Left lobe of liver (tissue), 2 donors: Measurements from ENCODE around the gene ANKRD27. TPM values are rescaled to one million over a fixed set of nuclear protein-coding genes. Genes with fewer than 3 reads are reported as not detected.

ENCODE experiments used
- ATAC-seq: fragments of 200-7000 bp; cut with Tn5 transposase; one replicate; pipeline ENCODE4 v1.9.1; 2020; ENCODE audit warnings: mild to moderate bottlenecking, moderate library complexity
- DNase-seq: peaks from one replicate; pipeline ENCODE4 v3.0.0-alpha.2; 2020; ENCODE audit warnings: low spot score
- total RNA-seq: library from RNA; stranded (reverse); gene quantifications from one replicate; pipeline ENCODE4 v1.2.1, GENCODE V29; 2021
- donor health status: DM: no; HTN: no; CAD: no; lungs with moderate emphysema.
- donor health status: DM: no; HTN: yes; CAD: no.

Gene ANKRD27
- total RNA-seq, 1 donor from 2014 or later, result 8.4 TPM

DNA sequence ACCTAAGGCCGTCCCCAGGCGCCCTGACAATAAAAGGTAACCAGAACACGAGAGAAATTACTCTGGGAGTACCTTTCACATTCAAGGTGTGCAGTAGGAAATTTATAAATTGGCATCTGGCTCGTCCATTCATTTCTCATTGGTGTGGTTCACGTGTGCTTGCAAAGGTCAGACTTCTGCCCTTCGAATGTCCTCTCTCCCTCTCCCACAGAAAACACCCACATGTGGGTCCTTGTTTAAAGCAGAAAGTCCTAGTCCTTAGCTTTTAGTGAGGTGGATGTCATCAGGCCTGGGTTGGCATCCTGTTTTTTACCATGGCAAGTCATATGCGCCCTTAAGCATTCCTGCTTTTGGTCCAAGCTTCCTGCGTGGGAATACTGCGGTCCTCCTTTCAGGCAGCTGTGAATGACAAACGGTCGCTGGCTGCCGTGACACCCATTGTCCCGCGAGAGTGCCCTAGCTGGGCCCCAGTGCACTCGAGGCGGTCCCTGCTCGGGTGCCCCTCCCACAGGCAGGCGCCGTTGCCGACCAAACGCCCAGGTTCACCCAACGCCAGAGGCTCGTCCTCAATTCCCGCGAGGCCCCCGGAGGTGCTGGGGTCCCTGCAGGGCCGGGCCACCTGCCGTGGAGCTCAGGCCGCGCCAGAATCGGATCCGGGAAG is 16.4 kb upstream of the ANKRD27 start, which contains the start of gene NUDT19:
Gene NUDT19 (plus strand): TSS at position 531 of the 661 bp plus-strand sequence. CDS start 140 bp downstream, outside the sequence.
- peak; percentile 97 for ATAC-seq
- peak; percentile 90 for DNase-seq

DNA sequence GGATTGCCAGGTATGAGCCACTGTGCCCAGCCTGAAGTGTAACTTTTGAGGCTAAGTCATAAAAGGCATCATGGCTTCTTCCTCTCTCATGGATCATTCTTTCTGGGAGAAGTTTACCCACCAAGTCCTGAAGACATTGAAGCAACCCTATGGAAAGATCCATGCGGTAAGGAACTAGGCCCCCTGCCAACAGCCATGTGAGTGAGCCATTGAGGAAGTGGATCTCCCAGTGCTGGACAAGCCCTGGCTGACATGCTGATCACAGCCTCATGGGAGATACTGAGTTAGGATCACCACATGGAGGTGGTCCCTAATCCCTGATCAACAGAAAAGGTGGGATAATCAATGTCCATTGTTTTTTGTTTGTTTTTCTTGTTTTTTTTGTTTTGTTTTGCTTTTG is 13.3 kb upstream of the ANKRD27 start:
- DNase-seq, result no peak
- no peak for ATAC-seq

DNA sequence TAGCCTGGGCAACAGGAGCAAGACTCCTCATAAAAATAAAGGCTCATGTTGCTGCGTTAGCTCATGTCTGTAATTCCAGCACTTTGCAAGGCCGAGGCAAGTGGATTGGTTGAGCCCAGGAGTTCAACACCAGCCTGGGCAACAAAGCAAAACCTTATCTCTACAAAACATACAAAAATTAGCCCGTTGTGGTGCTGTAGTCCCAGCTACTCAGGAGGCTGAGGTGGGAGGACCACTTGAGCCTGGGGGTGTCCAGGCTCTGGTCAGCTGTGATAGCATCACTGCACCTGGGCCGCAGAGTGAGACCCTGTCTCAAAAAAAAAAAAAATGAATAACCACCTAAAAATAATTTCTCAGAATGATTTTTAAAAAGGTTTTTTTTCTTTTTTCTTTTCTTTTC is 12.7 kb upstream of the ANKRD27 start:
- no peak for DNase-seq
- ATAC-seq, result no peak

DNA sequence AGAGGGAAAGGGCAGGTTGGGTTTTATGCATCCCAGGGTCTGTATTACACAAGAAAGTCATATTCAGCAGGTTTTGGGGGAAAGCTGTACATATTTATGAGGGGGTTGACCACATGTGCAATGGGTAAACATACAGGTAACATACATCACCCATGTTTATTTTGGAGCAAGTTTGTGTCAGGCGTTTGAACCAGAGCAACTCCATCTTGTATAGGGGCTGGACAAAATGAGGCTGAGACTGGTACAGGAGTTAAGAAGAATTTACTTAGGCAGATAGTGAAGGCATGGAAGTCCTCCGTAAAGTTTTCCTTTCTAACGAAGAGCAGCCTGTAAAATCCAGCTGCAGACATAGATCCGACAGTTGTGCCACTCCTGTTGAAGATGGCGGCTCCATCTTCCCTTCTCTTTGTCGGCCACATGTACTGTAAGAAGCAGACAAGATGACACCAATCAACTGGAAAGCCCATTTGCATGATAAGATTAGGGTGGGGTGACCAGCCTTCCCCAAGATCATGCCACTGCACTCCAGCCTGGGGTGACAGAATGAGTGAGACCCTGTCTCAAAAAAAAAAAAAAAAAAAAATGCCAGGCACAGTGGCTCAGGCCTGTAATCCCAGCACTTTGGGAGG is 12.0 kb upstream of the ANKRD27 start:
- ATAC-seq, result no peak
- no peak for DNase-seq

DNA sequence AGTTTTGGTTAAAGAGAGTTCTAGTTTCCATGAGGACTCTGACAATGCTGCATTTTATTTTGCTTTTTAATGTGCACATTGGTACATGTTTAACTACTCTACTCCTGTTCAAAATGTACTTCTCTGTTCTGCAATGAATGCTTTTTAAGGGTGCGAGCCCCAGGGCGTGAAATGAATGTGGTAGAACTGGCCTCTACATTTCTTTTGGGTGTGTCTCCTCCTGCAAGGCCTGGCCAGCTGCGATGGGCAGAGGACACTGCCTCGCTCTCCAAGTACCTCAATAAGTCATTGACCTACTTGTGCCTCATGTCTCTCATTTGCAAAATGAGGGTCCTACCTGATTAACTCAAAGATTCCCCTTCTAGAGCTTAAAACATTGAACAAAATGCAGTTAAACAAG is 7.3 kb upstream of the ANKRD27 start:
- DNase-seq (no peak), ATAC-seq (no peak)

DNA sequence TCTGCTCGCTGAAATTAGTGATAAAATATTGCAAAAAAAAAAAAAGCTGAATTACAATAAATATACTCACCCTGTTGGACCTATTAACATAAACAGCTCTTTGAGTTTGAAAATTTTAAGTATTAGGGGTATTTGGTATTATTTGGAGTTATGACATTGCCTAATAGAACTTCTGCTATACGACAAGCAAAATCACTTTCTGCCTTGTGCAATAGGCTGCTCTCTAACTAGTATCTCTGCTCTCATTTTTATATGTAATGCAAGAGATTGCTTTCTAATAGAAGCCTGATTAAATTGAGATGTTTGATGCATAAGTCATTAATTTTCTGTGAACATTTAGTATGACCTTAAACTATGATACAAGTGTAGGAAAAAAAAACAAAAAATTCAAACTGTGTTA is 6.0 kb upstream of the ANKRD27 start:
- ATAC-seq (no peak), DNase-seq (no peak)

DNA sequence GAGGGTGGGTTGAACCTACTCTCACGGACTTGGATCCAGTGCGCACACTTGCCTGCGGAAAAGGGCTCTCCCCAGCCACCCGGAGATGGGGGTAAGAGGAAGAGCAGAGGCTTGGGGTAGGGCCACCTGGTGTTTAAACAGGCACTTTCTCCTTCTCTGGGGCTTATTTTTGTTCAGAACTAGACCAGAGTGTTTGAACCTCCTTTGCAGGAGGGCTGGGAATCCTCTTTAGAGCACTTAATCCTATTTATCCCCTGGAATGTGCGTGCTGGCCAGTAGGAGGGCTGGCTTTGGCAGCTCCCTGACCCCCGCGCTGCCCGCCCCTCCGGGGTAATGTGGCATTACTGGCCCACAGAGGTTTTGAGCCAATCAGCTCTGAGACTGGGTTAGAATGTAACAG is 2.7 kb upstream of the ANKRD27 start:
- no peak for ATAC-seq

DNA sequence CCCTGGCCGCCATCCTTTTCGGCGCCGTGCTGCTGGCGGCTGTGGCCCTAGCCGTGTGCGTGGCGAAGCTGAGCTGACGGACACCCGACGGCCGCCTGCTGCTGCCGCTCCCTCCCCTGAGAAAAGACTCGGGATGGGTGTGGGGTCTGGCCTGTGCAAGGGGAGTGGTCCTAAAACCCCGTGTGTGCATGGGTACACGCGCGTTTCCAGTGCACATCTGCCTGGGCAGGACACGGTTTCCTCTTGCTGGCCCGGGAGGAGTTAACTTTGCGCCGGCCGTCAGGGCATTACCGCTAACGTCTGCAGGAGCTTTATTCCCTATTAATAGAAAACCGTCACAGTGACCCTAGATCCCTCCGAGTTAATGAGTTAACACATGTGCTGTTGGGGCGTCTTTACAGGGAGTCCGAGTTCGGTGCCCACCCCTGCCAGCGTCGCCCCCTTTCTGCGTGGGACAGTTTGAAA is 1.9 kb upstream of the ANKRD27 start:
- no peak for DNase-seq
- no peak for ATAC-seq

More for the DNA sequence above, 2.7 kb upstream of the ANKRD27 start:
- DNase-seq, result no peak

DNA sequence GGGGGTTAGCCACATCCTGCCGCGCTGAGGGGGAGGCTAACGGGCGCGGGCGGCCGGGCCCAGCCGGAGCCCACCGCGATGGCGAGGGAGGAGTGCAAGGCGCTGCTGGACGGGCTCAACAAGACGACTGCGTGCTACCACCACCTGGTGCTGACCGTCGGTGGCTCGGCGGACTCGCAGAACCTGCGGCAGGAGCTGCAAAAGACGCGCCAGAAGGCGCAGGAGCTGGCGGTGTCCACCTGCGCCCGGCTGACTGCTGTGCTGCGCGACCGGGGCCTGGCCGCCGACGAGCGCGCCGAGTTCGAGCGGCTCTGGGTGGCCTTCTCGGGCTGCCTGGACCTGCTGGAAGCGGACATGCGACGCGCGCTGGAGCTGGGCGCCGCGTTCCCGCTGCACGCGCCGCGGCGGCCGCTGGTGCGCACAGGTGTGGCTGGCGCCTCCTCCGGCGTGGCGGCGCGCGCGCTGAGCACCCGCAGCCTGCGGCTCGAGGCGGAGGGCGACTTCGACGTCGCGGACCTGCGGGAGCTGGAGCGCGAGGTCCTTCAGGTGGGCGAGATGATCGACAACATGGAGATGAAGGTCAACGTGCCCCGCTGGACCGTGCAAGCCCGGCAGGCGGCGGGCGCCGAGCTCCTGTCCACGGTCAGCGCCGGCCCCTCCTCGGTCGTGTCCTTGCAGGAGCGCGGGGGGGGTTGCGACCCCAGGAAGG is 1.4 kb upstream of the ANKRD27 start:
- ATAC-seq, result no peak
- DNase-seq, result no peak

DNA sequence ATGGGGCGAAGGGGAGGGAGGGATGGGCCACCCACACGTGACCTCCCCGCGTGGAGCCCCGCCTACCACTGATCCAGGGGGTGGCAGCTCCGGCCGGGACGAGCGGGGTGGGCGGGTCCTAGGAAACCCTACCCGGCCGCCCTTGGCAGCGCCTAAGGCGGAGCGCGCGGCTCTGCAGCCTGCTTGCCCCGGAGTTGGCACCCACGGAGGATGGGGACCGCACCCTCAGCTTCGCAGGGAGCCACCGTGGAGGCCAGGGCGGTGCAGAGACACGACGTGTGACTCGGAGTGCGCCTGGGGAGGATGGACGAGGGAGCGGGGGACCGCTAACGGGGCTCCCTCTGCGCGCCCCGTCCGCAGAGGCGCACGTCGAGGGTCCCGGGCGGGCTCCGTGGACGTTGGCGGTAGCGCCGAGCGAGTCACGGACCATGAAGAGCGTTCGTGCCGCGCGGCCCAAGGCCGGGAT is 773 bp upstream of the ANKRD27 start, which contains the start of gene RGS9BP:
Gene RGS9BP (plus strand): TSS at position 129 of the 466 bp plus-strand sequence. CDS start 416 bp downstream, outside the sequence.
- peak; percentile 75 for DNase-seq
- ATAC-seq, result peak; percentile 56

DNA sequence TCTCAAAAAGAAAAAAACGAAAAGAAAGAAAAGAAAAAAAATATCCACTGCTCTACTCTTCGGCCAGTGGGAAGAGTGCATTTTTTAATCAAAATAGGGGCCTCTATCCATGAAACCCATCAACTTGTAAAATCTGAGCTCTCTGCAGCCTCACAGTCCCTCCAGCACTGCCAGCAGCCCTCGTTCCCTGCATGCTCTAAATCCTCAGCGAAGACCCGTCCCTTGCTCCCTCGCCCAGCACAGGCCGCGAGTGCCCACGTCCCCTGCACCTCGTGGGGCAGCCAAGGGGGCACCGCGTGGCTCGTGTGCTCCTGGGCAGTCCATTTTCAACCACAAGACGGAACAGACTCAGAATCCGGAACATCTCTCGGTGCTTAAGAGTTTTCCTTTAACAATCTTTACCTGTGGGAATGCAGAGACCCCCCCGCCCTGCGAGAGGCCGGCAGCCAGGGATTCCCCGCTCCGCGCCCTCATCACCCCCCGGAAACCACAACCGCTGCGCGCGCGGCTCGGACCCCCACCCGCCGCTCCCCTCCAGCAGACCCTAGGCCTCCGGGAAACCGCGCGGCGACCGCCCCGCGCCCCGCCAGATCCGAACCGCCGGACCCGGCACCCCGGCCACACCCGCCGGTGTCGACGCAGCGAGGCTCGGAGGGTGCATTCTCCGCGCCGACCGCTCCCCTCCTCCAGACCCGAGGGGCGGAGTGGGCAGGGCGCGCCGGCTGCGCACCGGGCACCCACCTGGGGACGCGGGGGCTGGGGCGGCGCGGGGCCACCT is 638 bp downstream of the ANKRD27 start:
- no peak for ATAC-seq
- no peak for DNase-seq

DNA sequence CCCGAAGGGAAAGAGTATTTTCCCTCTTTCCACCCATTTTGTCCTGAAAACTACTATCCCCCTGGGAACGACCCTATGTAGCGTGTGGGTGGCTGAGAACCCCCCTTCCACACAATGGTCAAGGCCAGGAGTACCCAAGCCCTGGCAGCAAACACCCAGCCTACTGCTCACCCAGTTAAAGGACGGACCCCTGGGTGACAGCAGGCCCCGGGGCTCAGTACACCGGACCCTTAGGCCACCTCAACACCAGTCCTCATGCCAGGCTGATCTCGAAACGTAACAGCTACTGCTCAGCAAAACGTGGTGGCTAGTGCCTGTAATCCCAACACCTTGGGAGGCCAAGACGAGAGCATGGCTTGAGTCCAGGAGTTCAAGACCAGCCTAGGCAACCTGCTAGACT is 1.4 kb downstream of the ANKRD27 start:
- ATAC-seq, result no peak
- DNase-seq, result no peak

DNA sequence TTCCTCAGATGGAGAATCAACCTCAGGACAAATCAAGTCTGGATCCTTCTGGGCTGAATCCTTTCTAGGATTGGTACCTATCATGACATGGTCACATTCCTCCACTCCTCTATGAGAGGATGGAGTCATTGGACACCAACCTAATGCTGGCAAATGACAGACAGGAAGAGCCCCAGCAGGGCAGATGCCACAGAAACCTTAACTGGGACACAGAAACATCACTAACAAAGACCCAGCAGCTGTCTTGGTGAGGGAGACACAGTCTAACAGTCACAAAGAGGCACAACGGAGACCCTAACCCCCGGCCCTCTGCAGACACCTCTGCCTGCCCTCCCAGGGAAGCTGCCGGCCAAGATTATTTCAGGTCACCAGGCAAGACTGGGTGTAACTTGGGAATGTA is 2.1 kb downstream of the ANKRD27 start:
- no peak for ATAC-seq

DNA sequence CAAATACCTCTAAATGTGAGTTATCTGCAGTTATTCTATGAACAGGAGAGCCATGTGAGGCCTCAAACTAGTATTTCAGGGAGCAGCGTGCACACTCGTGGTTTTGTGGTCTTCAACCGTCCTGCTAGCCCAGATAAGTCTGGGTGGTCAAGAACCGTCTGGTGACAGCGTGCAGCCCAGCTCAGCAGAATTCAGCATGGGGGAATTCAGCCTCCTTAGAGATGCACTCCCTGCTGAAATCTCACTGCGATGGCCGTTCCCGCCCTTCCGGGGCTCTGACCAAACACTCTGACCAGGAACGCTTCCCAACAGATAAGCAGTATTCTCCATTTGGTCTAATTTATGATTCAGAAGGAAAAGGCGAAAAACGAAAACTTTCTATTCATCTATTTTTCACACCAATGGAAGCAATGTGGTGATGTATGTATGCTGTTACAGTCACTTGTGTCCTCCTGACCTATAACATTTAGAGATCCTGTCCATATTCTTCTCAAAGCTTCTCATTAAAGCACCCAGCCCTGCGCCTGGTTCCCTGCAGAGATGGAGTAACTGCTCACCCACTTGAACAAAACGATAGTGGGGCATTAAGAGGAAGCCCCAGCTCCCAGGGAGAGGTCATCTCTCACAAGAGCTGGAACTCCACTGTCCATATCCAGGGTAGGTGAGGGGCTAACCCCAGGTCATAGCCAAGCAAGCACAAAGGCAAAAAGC is 2.9 kb downstream of the ANKRD27 start:
- DNase-seq (no peak), ATAC-seq (no peak)

More for the DNA sequence above, 2.1 kb downstream of the ANKRD27 start:
- no peak for DNase-seq

DNA sequence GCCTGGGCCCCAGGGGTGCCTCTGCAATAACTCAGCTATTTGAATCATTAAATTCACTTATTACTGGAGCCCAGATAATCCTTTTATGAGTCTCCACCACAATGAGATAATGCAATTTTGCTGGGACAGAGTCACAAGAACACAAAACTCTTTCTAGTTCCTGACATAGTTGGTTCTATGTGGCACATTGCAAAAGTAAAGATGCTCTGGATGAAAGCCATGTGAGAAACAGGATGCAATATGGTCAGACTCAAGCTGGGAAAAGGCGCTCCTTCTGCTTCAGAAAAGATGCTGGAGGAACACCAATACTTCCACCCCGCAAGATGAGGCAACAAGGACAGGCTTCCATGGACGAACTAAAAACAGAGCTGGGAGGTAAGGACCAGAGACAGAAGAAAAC is 5.7 kb downstream of the ANKRD27 start:
- DNase-seq, result no peak
- ATAC-seq, result no peak

DNA sequence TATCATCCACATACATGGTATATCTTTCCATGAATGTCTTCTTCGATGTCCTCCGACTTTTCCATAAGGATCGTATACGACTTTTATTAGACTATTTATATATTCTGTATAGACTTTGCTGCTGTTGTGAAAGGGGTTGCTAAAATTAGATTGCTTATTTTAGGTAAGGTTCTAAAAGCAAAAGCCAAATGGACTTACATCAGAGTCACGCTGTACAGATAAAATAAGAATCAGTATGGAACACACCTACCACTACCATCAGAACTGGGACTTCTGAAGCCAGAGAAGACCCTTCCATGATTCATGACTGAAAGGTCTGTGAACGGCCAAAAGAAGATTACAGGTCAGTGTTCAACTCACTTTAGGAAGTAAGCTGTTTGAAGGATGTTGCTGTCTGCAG is 8.9 kb downstream of the ANKRD27 start:
- no peak for ATAC-seq
- DNase-seq, result no peak

DNA sequence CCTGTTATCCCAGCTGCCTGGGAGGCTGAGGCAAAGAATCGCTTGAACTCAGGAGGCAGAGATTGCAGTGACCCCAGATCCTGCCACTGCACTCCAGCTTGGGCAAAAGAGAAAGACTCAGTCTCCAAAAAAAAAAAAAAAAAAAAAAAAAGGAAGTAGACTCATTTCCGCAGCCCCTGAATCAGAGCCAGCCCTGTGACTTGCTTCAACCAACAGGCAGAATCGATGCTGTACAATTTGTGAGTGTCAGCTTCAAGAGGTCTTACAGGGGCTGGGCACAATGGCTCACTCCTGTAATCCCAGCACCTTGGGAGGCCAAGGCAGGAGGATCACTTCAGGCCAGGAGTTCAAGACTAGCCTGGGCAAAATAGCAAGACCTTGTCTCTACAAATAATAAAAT is 12.8 kb downstream of the ANKRD27 start:
- ATAC-seq, result no peak
- DNase-seq, result no peak

DNA sequence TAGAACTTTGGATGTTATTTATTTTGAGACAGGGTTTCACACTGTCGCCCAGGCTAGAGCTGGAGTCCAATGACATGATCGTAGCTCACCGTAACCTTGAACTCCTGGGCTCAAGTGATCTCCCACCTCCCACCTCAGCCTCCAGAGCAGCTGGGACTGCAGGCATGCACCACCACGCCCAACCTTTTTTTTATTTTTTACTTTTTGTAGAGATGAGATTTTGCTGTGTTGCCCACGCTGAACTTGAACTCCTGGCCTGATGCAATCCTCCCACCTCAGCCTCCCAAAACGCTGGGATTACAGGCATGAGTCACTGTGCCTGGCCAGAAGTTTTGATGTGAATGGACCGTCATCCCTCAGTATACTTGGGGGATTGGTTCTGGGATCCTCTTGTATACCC is 13.7 kb downstream of the ANKRD27 start:
- DNase-seq (no peak), ATAC-seq (no peak)

DNA sequence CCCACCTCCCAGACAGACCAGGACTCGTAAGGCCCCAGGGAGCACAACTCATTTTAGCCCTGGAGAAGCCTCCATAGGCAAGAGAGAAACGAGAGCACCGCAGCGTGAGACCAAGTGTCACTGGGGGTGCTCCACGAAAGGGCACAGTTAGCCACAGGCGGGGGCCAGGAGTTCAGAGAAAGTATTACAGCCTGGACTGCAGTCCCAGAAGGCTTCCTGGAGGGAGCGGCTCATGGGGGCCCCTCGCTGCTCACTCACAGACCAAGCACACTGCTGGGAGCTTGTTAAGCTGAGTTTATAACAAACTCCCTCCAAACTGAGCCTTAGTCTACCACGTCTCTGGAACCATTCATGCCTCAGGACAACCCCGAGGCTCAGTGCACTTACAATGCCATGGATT is 16.5 kb downstream of the ANKRD27 start:
- ATAC-seq (no peak), DNase-seq (no peak)

DNA sequence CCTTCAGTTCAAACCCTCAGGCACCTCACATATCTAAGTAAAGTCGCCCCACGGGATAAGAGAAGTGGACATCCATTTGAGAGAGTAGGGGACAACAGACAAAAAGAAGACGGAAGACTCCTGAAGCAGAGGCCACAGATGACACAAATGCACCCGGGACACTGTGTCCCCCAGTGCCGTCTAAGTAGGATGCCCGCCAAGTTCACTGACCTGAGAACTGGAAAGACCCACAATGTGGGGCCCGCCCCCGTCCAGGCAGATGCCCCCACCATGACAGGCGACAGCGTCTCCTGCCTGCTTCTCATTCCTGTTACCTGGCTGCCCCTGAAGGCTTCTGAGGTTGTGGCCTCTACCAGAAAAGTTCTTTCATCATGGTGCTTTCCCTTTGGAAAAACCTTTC is 16.9 kb downstream of the ANKRD27 start:
- DNase-seq, result no peak
- no peak for ATAC-seq
